SK-N-SH (cell line): ENCODE results near the gene CTAGE6.
"Not testable (repeated sequence)": the region's sequence is repeated elsewhere in the genome, so short reads cannot be mapped to it uniquely, and the experiment has no call there.

ENCODE experiments used
- CHD2 ChIP-seq: fragments of 150-350 bp; IDR thresholded peaks from 2 replicates; pipeline ENCODE4 v1.6.1; 2018; ENCODE audit warnings: low read length; ENCODE audit not compliant: partially characterized antibody
- FOXJ3 ChIP-seq: sonication (generic); formaldehyde crosslinking; IDR thresholded peaks from 2 replicates; pipeline ENCODE4 v1.5.1; 2020; ENCODE audit warnings: mild to moderate bottlenecking, missing genetic modification reagents
- MEF2A ChIP-seq: IDR thresholded peaks from 2 replicates; pipeline ENCODE4 v1.4.0; 2012; ENCODE audit warnings: low read depth, borderline replicate concordance
- NFIC ChIP-seq: IDR thresholded peaks from 2 replicates; pipeline ENCODE4 v1.4.0; 2012; ENCODE audit warnings: borderline replicate concordance
- RFX5 ChIP-seq: IDR thresholded peaks from 2 replicates; pipeline ENCODE4 v1.6.1; 2012; ENCODE audit warnings: mild to moderate bottlenecking, improper control_type of control experiment, low read length
- TAF1 ChIP-seq: IDR thresholded peaks from 2 replicates; pipeline ENCODE4 v1.6.1; 2012; ENCODE audit warnings: low read depth, mild to moderate bottlenecking, low read length, moderate library complexity, borderline replicate concordance
- TEAD4 ChIP-seq: IDR thresholded peaks from 2 replicates; pipeline ENCODE4 v1.4.0; 2012; ENCODE audit warnings: mild to moderate bottlenecking, borderline replicate concordance; ENCODE audit not compliant: insufficient read depth
- TF ChIP-seq, protein P1 (sequence below): fragments of 200-600 bp; sonication (generic); IDR thresholded peaks from 2 replicates; pipeline ENCODE4 v1.6.1; 2017; ENCODE audit warnings: antibody characterized with exemption, mild to moderate bottlenecking, moderate library complexity
- TF ChIP-seq, protein P2 (sequence below): IDR thresholded peaks from 2 replicates; pipeline ENCODE4 v1.6.1; 2012; ENCODE audit warnings: mild to moderate bottlenecking, low read depth, low read length, moderate library complexity
- TF ChIP-seq, protein P3 (sequence below): IDR thresholded peaks from 2 replicates; pipeline ENCODE4 v1.4.0; 2012; ENCODE audit warnings: low read depth, borderline replicate concordance

DNA sequence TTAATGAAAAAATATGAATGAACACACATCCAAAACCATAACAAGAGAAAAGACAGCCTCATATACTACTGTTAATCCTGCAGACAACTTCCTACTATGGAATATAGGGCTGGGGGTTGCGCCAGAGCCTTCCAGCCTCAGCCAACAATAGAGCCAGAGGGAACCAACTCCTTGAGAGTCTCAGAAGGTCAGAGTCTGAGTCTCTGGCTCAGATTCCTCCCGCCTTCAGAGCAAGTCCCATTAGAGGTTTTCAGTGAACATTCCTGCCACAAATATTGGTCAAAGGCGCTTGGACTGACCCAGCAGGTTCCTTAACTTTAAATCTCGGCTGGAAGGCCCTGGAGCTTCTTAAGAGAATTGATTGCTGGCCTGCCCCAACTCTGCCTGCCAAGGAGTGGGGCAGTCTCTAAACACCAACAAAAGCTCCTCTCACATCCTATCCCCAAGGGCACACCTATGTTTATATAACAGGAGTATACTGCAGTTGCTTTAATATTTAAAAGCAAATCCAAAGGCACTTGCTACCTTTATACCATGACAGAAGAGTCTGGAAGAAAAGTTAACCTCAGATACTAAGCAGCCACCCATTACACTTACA lies 45.7 kb downstream of the CTAGE6 start:
- TF ChIP-seq, protein P1, sequence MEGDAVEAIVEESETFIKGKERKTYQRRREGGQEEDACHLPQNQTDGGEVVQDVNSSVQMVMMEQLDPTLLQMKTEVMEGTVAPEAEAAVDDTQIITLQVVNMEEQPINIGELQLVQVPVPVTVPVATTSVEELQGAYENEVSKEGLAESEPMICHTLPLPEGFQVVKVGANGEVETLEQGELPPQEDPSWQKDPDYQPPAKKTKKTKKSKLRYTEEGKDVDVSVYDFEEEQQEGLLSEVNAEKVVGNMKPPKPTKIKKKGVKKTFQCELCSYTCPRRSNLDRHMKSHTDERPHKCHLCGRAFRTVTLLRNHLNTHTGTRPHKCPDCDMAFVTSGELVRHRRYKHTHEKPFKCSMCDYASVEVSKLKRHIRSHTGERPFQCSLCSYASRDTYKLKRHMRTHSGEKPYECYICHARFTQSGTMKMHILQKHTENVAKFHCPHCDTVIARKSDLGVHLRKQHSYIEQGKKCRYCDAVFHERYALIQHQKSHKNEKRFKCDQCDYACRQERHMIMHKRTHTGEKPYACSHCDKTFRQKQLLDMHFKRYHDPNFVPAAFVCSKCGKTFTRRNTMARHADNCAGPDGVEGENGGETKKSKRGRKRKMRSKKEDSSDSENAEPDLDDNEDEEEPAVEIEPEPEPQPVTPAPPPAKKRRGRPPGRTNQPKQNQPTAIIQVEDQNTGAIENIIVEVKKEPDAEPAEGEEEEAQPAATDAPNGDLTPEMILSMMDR, result not testable (repeated sequence)
- not testable (repeated sequence) for TF ChIP-seq RFX5, NFIC, CHD2, MEF2A, TAF1, FOXJ3, TEAD4
- TF ChIP-seq, protein P2, sequence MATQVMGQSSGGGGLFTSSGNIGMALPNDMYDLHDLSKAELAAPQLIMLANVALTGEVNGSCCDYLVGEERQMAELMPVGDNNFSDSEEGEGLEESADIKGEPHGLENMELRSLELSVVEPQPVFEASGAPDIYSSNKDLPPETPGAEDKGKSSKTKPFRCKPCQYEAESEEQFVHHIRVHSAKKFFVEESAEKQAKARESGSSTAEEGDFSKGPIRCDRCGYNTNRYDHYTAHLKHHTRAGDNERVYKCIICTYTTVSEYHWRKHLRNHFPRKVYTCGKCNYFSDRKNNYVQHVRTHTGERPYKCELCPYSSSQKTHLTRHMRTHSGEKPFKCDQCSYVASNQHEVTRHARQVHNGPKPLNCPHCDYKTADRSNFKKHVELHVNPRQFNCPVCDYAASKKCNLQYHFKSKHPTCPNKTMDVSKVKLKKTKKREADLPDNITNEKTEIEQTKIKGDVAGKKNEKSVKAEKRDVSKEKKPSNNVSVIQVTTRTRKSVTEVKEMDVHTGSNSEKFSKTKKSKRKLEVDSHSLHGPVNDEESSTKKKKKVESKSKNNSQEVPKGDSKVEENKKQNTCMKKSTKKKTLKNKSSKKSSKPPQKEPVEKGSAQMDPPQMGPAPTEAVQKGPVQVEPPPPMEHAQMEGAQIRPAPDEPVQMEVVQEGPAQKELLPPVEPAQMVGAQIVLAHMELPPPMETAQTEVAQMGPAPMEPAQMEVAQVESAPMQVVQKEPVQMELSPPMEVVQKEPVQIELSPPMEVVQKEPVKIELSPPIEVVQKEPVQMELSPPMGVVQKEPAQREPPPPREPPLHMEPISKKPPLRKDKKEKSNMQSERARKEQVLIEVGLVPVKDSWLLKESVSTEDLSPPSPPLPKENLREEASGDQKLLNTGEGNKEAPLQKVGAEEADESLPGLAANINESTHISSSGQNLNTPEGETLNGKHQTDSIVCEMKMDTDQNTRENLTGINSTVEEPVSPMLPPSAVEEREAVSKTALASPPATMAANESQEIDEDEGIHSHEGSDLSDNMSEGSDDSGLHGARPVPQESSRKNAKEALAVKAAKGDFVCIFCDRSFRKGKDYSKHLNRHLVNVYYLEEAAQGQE, result not testable (repeated sequence)
- TF ChIP-seq, protein P3, sequence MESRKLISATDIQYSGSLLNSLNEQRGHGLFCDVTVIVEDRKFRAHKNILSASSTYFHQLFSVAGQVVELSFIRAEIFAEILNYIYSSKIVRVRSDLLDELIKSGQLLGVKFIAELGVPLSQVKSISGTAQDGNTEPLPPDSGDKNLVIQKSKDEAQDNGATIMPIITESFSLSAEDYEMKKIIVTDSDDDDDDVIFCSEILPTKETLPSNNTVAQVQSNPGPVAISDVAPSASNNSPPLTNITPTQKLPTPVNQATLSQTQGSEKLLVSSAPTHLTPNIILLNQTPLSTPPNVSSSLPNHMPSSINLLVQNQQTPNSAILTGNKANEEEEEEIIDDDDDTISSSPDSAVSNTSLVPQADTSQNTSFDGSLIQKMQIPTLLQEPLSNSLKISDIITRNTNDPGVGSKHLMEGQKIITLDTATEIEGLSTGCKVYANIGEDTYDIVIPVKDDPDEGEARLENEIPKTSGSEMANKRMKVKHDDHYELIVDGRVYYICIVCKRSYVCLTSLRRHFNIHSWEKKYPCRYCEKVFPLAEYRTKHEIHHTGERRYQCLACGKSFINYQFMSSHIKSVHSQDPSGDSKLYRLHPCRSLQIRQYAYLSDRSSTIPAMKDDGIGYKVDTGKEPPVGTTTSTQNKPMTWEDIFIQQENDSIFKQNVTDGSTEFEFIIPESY, result not testable (repeated sequence)
